KMS-11 (cell line): ENCODE measurements around the gene RAB5B.
A peak's percentile ranks its signal among the peaks of the same experiment; 100 is the strongest.
"Not testable (repeated sequence)": the region's sequence is repeated elsewhere in the genome, so short reads cannot be mapped to it uniquely, and the experiment has no call there.

Experiments used
- H2AFZ ChIP-seq: fragments of 200-600 bp; sonication (generic); 2 replicates; pipeline ENCODE4 v1.6.1; 2016; ENCODE audit warnings: antibody characterized with exemption, mixed run types, low read depth
- H3K27ac ChIP-seq: fragments of 200-600 bp; sonication (generic); 2 replicates; pipeline ENCODE4 v1.6.1; 2016; ENCODE audit warnings: mild to moderate bottlenecking, mixed run types
- H3K27me3 ChIP-seq: fragments of 200-600 bp; sonication (generic); 2 replicates; pipeline ENCODE4 v1.6.1; 2017; ENCODE audit warnings: mild to moderate bottlenecking, low read depth, mixed run types, moderate library complexity; ENCODE audit not compliant: insufficient read depth
- H3K36me3 ChIP-seq: fragments of 200-600 bp; sonication (generic); 2 replicates; pipeline ENCODE4 v1.6.1; 2017; ENCODE audit warnings: mild to moderate bottlenecking, mixed run types; ENCODE audit not compliant: insufficient read depth
- H3K4me1 ChIP-seq: fragments of 200-600 bp; sonication (generic); 2 replicates; pipeline ENCODE4 v1.6.1; 2016; ENCODE audit warnings: mild to moderate bottlenecking, low read depth, mixed run types; ENCODE audit not compliant: poor library complexity, severe bottlenecking
- H3K4me2 ChIP-seq: fragments of 200-600 bp; sonication (generic); 2 replicates; pipeline ENCODE4 v1.7.0; 2016; ENCODE audit warnings: mild to moderate bottlenecking, mixed run types
- H3K4me3 ChIP-seq: fragments of 200-600 bp; sonication (generic); IDR thresholded peaks from 2 replicates; pipeline ENCODE4 v1.6.1; 2017; ENCODE audit warnings: low read depth, low read length, mixed read lengths; ENCODE audit not compliant: insufficient read depth
- H3K79me2 ChIP-seq: fragments of 200-600 bp; sonication (generic); 2 replicates; pipeline ENCODE4 v1.6.1; 2016; ENCODE audit warnings: low read depth, mixed run types; ENCODE audit not compliant: insufficient read depth
- H3K9ac ChIP-seq: fragments of 200-600 bp; sonication (generic); 2 replicates; pipeline ENCODE4 v1.6.1; 2016; ENCODE audit warnings: mild to moderate bottlenecking, mixed run types
- H4K20me1 ChIP-seq: fragments of 200-600 bp; sonication (generic); 2 replicates; pipeline ENCODE4 v1.6.1; 2016; ENCODE audit warnings: mild to moderate bottlenecking, mixed run types; ENCODE audit not compliant: insufficient read depth
- TF ChIP-seq, protein P1 (sequence below): fragments of 200-600 bp; sonication (generic); conservative IDR thresholded peaks from 2 replicates; pipeline ENCODE4 v1.6.1; 2017; ENCODE audit warnings: low read depth, mild to moderate bottlenecking, antibody characterized with exemption, low read length, moderate library complexity, mixed read lengths

Gene RAB5B

DNA sequence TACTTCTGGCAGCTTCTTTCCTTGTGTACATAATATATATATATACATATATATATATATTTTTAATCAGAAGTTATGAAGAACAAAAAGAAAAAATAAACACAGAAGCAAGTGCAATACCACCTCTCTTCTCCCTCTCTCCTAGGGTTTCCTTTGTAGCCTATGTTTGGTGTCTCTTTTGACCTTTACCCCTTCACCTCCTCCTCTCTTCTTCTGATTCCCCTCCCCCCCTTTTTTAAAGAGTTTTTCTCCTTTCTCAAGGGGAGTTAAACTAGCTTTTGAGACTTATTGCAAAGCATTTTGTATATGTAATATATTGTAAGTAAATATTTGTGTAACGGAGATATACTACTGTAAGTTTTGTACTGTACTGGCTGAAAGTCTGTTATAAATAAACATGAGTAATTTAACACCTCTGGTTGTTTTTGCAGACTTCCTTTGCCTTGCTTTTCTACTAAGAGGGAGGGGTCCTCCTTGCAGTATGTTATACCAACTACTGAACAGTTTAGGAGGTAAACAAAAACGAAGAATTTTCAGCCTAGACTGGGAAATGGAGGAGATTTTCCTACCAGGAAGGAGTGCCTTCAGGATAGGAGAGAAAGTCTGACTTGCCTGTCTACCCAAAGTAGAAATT lies 64.3 kb downstream of the RAB5B start:
- Histone ChIP-seq H3K36me3 (peaks cover 7% of the 10 kb centered on the region; the same call in 1 of the 2 replicates), H3K27me3 (no peaks in the 10 kb centered on the region), H3K4me3 (no peak overlapping the region), H4K20me1 (peaks cover 5% of the 10 kb centered on the region; the same call in 1 of the 2 replicates), H2AFZ (no peak overlapping the region), H3K9ac (no peak overlapping the region), H3K4me2 (no peak overlapping the region), H3K79me2 (peaks cover 14% of the 10 kb centered on the region), H3K27ac (no peak overlapping the region), H3K4me1 (peaks cover 18% of the 10 kb centered on the region)
- TF ChIP-seq, protein P1, sequence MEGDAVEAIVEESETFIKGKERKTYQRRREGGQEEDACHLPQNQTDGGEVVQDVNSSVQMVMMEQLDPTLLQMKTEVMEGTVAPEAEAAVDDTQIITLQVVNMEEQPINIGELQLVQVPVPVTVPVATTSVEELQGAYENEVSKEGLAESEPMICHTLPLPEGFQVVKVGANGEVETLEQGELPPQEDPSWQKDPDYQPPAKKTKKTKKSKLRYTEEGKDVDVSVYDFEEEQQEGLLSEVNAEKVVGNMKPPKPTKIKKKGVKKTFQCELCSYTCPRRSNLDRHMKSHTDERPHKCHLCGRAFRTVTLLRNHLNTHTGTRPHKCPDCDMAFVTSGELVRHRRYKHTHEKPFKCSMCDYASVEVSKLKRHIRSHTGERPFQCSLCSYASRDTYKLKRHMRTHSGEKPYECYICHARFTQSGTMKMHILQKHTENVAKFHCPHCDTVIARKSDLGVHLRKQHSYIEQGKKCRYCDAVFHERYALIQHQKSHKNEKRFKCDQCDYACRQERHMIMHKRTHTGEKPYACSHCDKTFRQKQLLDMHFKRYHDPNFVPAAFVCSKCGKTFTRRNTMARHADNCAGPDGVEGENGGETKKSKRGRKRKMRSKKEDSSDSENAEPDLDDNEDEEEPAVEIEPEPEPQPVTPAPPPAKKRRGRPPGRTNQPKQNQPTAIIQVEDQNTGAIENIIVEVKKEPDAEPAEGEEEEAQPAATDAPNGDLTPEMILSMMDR = no peak

DNA sequence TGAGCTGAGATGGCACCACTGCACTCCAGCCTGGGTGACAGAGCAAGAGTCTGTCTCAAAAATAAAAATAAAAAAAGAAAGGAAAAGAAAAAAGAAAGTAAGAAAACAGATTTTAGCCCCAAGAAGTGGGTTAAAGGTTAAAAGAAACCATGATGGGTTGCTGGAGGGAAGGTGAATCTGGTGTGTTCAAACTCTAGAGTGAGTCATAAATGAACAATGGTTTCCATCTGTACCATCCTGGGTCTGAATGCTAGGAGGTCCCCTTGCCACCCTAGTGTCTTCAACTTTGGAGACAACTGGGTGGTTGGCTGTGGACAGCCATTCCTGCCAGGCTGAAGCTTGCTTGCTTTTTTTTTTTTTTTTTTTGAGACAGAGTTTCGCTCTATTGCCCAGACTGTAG lies 66.3 kb downstream of the RAB5B start:
- Histone ChIP-seq H3K4me1 (peaks cover 27% of the 10 kb centered on the region), H4K20me1 (peaks cover 7% of the 10 kb centered on the region; the same call in 1 of the 2 replicates), H3K27me3 (no peaks in the 10 kb centered on the region), H2AFZ (no peak overlapping the region), H3K79me2 (peaks cover 33% of the 10 kb centered on the region), H3K4me3 (no peak overlapping the region), H3K9ac (no peak overlapping the region), H3K4me2 (no peak overlapping the region), H3K27ac (no peak overlapping the region), H3K36me3 (peaks cover 27% of the 10 kb centered on the region; the same call in 1 of the 2 replicates)
- TF ChIP-seq, protein P1 = no peak

DNA sequence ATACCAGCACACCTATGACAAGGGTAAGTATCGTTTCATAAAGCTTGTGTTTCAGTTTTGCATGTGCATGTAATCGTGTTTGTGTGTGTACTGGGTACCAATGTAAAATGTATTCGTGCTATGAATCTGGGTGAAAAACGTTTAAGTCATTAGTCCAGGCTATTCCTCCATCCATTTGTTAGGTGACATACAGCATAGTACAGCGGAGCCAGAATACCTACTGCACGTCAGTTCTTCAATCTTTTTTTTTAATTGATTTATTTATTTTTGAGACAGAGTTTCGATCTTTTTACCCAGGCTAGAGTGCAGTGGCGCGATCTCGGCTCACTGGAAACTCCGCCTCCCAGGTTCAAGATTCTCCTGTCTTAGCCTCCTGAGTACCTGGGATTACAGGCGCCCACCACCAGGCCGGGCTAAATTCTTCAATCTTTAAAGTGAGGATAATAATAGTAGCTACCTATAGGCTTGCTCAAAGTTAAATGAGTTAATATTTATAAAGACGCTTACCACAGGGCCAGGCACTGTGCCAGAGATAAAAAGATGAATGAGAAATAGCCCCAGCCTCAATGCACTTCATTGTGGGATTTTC lies 67.2 kb downstream of the RAB5B start:
- Histone ChIP-seq H2AFZ (peak overlapping the region; percentile 77), H3K27ac (peak overlapping the region; percentile 31; the same call in 1 of the 2 replicates), H3K36me3 (peaks cover 30% of the 10 kb centered on the region; the same call in 1 of the 2 replicates), H3K9ac (peak overlapping the region; percentile 9; the same call in 1 of the 2 replicates), H3K79me2 (peaks cover 33% of the 10 kb centered on the region), H4K20me1 (peaks cover 7% of the 10 kb centered on the region; the same call in 1 of the 2 replicates), H3K4me1 (peaks cover 27% of the 10 kb centered on the region), H3K4me3 (no peak overlapping the region), H3K4me2 (peak overlapping the region; percentile 81), H3K27me3 (no peaks in the 10 kb centered on the region)
- TF ChIP-seq, protein P1 = no peak

DNA sequence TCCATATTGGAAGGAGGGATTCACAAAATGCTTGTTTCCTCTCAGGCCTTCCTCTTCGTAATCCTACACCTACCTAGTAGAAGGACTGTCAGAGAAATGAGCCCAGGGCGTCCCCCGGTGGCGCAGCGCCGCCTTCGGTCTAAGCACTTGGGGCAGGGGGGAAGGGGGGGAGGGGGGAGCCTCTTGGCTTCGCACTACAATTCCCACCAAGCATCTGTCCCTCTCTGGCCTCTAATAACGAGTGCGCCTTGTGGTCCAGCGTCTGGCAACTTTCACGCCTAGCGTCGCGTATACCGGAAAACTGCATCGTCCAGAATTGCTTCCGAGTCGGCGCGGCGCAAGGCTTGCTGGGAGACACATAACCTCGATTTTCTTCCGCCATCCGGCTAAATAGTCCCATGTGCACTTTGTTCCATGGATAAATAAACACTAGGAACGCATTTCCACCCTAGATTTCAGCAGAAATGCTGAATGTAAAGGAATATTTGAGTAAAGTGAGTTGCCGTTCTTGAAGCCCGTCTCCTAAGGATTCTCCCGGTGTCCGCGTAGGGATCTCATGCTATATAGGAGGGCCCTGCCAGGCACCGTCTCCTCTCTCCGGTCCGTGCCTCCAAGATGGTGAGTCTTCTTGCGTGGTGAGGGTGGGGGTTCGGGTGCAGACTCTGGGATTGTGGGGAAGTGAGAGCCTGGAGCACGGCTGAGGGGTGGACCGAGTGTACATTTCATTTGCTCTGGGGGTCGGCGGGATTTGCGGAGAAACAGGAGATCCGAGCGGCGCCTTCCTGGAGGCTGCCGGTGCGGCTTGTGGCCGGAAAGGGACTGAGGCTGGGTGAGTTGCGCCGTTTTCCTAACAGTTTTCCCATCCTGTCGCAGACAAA lies 67.9 kb downstream of the RAB5B start, which contains the start of gene RPS26:
RPS26 (plus strand) TSS at position 367 of the 878 bp plus-strand sequence; CDS start at position 616, 249 bp downstream.
- Histone ChIP-seq H3K4me3 (peak within 1 kb of the TSS; percentile 93), H3K27ac (peak within 1 kb of the TSS; percentile 58), H3K79me2 (peaks cover 33% of the 10 kb centered on the region), H2AFZ (peak within 1 kb of the TSS; percentile 77), H3K9ac (peak within 1 kb of the TSS; percentile 68), H3K36me3 (peaks cover 30% of the 10 kb centered on the region; the same call in 1 of the 2 replicates), H4K20me1 (peaks cover 7% of the 10 kb centered on the region; the same call in 1 of the 2 replicates), H3K4me1 (peaks cover 31% of the 10 kb centered on the region), H3K27me3 (no peaks in the 10 kb centered on the region), H3K4me2 (peak within 1 kb of the TSS; percentile 93)
- TF ChIP-seq, protein P1 = peak; percentile 71

DNA sequence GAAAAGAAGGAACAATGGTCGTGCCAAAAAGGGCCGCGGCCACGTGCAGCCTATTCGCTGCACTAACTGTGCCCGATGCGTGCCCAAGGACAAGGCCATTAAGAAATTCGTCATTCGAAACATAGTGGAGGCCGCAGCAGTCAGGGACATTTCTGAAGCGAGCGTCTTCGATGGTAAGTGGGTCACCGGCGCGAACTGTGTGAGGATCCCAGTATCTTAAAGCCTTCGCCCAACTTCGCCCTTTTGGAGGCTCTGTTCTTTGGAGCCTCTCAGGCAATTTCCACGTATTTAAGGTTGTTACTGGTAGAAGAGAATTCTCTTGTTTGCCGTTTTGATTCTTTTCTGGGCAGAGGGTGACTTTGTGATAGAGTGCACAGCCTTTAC lies 68.5 kb downstream of the RAB5B start:
- H3K4me3 ChIP-seq = peak overlapping the region; percentile 93
- peaks cover 33% of the 10 kb centered on the region for H3K79me2 ChIP-seq
- H3K27me3 ChIP-seq, H4K20me1 ChIP-seq: not testable (repeated sequence)
- H3K4me2 ChIP-seq = peak overlapping the region; percentile 93
- peak overlapping the region; percentile 68 for H3K9ac ChIP-seq
- H3K36me3 ChIP-seq = peaks cover 30% of the 10 kb centered on the region; the same call in 1 of the 2 replicates
- peak overlapping the region; percentile 68 for H2AFZ ChIP-seq
- H3K27ac ChIP-seq = peak overlapping the region; percentile 58
- peaks cover 37% of the 10 kb centered on the region for H3K4me1 ChIP-seq
